ENCODE data around the gene CPA1.

Gene CPA1

GRCh38 chr7:130356121-130356875 lies 24.0 kb upstream of the CPA1 start:
- no peak for DNase-seq

GRCh38 chr7:130356876-130357611 lies 23.2 kb upstream of the CPA1 start:
- no peak for DNase-seq

GRCh38 chr7:130358471-130358870 lies 21.8 kb upstream of the CPA1 start:
- no peak for DNase-seq

GRCh38 chr7:130359276-130359857 lies 20.9 kb upstream of the CPA1 start:
- DNase-seq, result no peak

- no peak for DNase-seq
These were observed 19.8 kb upstream of the CPA1 start for GRCh38 chr7:130360518-130360917.

- DNase-seq, result no peak
These were observed 18.6 kb upstream of the CPA1 start for GRCh38 chr7:130361681-130362080.

GRCh38 chr7:130362251-130362816 lies 18.0 kb upstream of the CPA1 start:
- DNase-seq, result no peak

- DNase-seq, result no peak
These were observed 17.1 kb upstream of the CPA1 start for GRCh38 chr7:130363026-130363847.

- no peak for DNase-seq
These were observed 15.8 kb upstream of the CPA1 start for GRCh38 chr7:130364451-130364850.

GRCh38 chr7:130365088-130365487 lies 15.2 kb upstream of the CPA1 start:
- DNase-seq, result no peak

GRCh38 chr7:130365511-130366441 lies 14.5 kb upstream of the CPA1 start:
- no peak for DNase-seq

- no peak for DNase-seq
These were observed 13.7 kb upstream of the CPA1 start for GRCh38 chr7:130366564-130366963.

GRCh38 chr7:130367088-130367755 lies 13.1 kb upstream of the CPA1 start:
- DNase-seq, result no peak

GRCh38 chr7:130367836-130368746 lies 12.2 kb upstream of the CPA1 start:
- DNase-seq, result no peak

- no peak for DNase-seq
These were observed 11.1 kb upstream of the CPA1 start for GRCh38 chr7:130369110-130369711.

GRCh38 chr7:130369831-130370550 lies 10.3 kb upstream of the CPA1 start:
- no peak for DNase-seq

- no peak for DNase-seq
These were observed 9.2 kb upstream of the CPA1 start for GRCh38 chr7:130371046-130371445.

- no peak for DNase-seq
These were observed 7.7 kb upstream of the CPA1 start for GRCh38 chr7:130372402-130373165.
